ENCODE results near the gene AARS2.
A peak's percentile ranks its signal among the peaks of the same experiment; 100 is the strongest.

The AARS2 gene

GRCh38 chr6:44253307-44254101, 59.6 kb downstream of the AARS2 start:
- no peak for DNase-seq (ENCODE audit: low spot score)
- H2BK12ac ChIP-seq (ENCODE audit: low read length), result no peak overlapping the region
- no peak overlapping the region for H4K91ac ChIP-seq (ENCODE audit: low read depth, low read length, poor library complexity)
- no peak overlapping the region for H2BK5ac ChIP-seq (ENCODE audit: low read length)
- H4K8ac ChIP-seq (ENCODE audit: low read depth, low read length), result no peak overlapping the region
- H3K23ac ChIP-seq (ENCODE audit: low read depth, low read length, poor library complexity), result no peak overlapping the region
- peaks cover 3% of the 10 kb centered on the region for H3K79me1 ChIP-seq (ENCODE audit: low read depth, low read length)
- H2BK15ac ChIP-seq (ENCODE audit: low read length), result no peak overlapping the region
- no CpG with 5 or more reads among the region's 10 CpGs for WGBS, 2 donors (ENCODE audit: extremely low coverage in 2 of 2, insufficient read length in 2 of 2, insufficient replicate concordance in 1 of 2)
- no peak overlapping the region for H2AK5ac ChIP-seq (ENCODE audit: low read depth, low read length)
- no peaks in the 10 kb centered on the region for H3K27me3 ChIP-seq (ENCODE audit: control insufficient read depth in 3 of 3, insufficient read depth in 3 of 3, low read depth in 1 of 3, low read length in 3 of 3)
- no peak overlapping the region for H2BK120ac ChIP-seq (ENCODE audit: low read depth, low read length)
- no peaks in the 10 kb centered on the region for H3K9me3 ChIP-seq (replicated peaks in 1 of 2; ENCODE audit: control insufficient read depth in 2 of 2, insufficient read depth in 1 of 2, low read depth in 1 of 2, low read length in 2 of 2)
- H3K4me2 ChIP-seq (ENCODE audit: insufficient read depth, low read length, poor library complexity, severe bottlenecking), result no peak overlapping the region
- H3K27ac ChIP-seq (replicated peaks; ENCODE audit: low read length), result no peak overlapping the region
- no peak overlapping the region for H3K4me3 ChIP-seq (ENCODE audit: low read length in 2 of 2)
- H3K36me3 ChIP-seq (replicated peaks in 1 of 2; ENCODE audit: control insufficient read depth in 2 of 2, insufficient read depth in 2 of 2, low read length in 2 of 2), result peaks cover 60 to 81% of the 10 kb centered on the region in 2 donors
- H3K4me1 ChIP-seq (ENCODE audit: control insufficient read depth in 2 of 2, insufficient read depth in 1 of 2, low read depth in 1 of 2, low read length in 2 of 2), result peaks cover 18 to 19% of the 10 kb centered on the region in 2 donors
- no peak overlapping the region for H3K4ac ChIP-seq (ENCODE audit: low read length)
- H3K9ac ChIP-seq (ENCODE audit: low read depth, low read length, poor library complexity), result peak overlapping the region; percentile 6
- H3K14ac ChIP-seq (ENCODE audit: low read length), result no peak overlapping the region
- no peak overlapping the region for H2AFZ ChIP-seq (ENCODE audit: low read length)
- H3K18ac ChIP-seq (ENCODE audit: low read length), result no peak overlapping the region

GRCh38 chr6:44251576-44252524, 61.3 kb downstream of the AARS2 start:
- peaks cover 59 to 84% of the 10 kb centered on the region in 2 donors for H3K36me3 ChIP-seq (replicated peaks in 1 of 2; ENCODE audit: control insufficient read depth in 2 of 2, insufficient read depth in 2 of 2, low read length in 2 of 2)
- no peak for DNase-seq (ENCODE audit: low spot score)
- H3K27ac ChIP-seq (replicated peaks; ENCODE audit: low read length), result no peak overlapping the region
- H3K9ac ChIP-seq (ENCODE audit: low read depth, low read length, poor library complexity), result no peak overlapping the region
- no peak overlapping the region for H2AFZ ChIP-seq (ENCODE audit: low read length)
- no peak overlapping the region for H4K8ac ChIP-seq (ENCODE audit: low read depth, low read length)
- no peaks in the 10 kb centered on the region for H3K9me3 ChIP-seq (replicated peaks in 1 of 2; ENCODE audit: control insufficient read depth in 2 of 2, insufficient read depth in 1 of 2, low read depth in 1 of 2, low read length in 2 of 2)
- no peak overlapping the region for H2BK12ac ChIP-seq (ENCODE audit: low read length)
- no peak overlapping the region for H3K4me3 ChIP-seq (ENCODE audit: low read length in 2 of 2)
- H2BK15ac ChIP-seq (ENCODE audit: low read length), result no peak overlapping the region
- no peak overlapping the region for H3K23ac ChIP-seq (ENCODE audit: low read depth, low read length, poor library complexity)
- H2BK120ac ChIP-seq (ENCODE audit: low read depth, low read length), result no peak overlapping the region
- no peak overlapping the region for H3K14ac ChIP-seq (ENCODE audit: low read length)
- H3K4me1 ChIP-seq (ENCODE audit: control insufficient read depth in 2 of 2, insufficient read depth in 1 of 2, low read depth in 1 of 2, low read length in 2 of 2), result peaks cover 15 to 18% of the 10 kb centered on the region in 2 donors
- H4K91ac ChIP-seq (ENCODE audit: low read depth, low read length, poor library complexity), result no peak overlapping the region
- H3K18ac ChIP-seq (ENCODE audit: low read length), result no peak overlapping the region
- H2AK5ac ChIP-seq (ENCODE audit: low read depth, low read length), result no peak overlapping the region
- no CpG with 5 or more reads among the region's 14 CpGs for WGBS, 2 donors (ENCODE audit: extremely low coverage in 2 of 2, insufficient read length in 2 of 2, insufficient replicate concordance in 1 of 2)
- no peak overlapping the region for H3K4me2 ChIP-seq (ENCODE audit: insufficient read depth, low read length, poor library complexity, severe bottlenecking)
- H3K27me3 ChIP-seq (ENCODE audit: control insufficient read depth in 3 of 3, insufficient read depth in 3 of 3, low read depth in 1 of 3, low read length in 3 of 3), result no peaks in the 10 kb centered on the region
- no peak overlapping the region for H3K4ac ChIP-seq (ENCODE audit: low read length)
- H3K79me1 ChIP-seq (ENCODE audit: low read depth, low read length), result peaks cover 3% of the 10 kb centered on the region
- no peak overlapping the region for H2BK5ac ChIP-seq (ENCODE audit: low read length)

- WGBS, 2 donors (ENCODE audit: extremely low coverage in 2 of 2, insufficient read length in 2 of 2, insufficient replicate concordance in 1 of 2), result no CpG with 5 or more reads among the region's 3 CpGs
- H3K4me1 ChIP-seq (ENCODE audit: control insufficient read depth in 2 of 2, insufficient read depth in 1 of 2, low read depth in 1 of 2, low read length in 2 of 2), result peaks cover 8 to 16% of the 10 kb centered on the region in 2 donors
- no peak overlapping the region for H2BK12ac ChIP-seq (ENCODE audit: low read length)
- H3K4ac ChIP-seq (ENCODE audit: low read length), result no peak overlapping the region
- no peak overlapping the region for H3K9ac ChIP-seq (ENCODE audit: low read depth, low read length, poor library complexity)
- H2BK15ac ChIP-seq (ENCODE audit: low read length), result no peak overlapping the region
- no peak overlapping the region for H3K27ac ChIP-seq (replicated peaks; ENCODE audit: low read length)
- H2AK5ac ChIP-seq (ENCODE audit: low read depth, low read length), result no peak overlapping the region
- H2AFZ ChIP-seq (ENCODE audit: low read length), result no peak overlapping the region
- no peak overlapping the region for H4K91ac ChIP-seq (ENCODE audit: low read depth, low read length, poor library complexity)
- H3K18ac ChIP-seq (ENCODE audit: low read length), result no peak overlapping the region
- no peak overlapping the region for H3K14ac ChIP-seq (ENCODE audit: low read length)
- H2BK5ac ChIP-seq (ENCODE audit: low read length), result no peak overlapping the region
- no peak overlapping the region for H4K8ac ChIP-seq (ENCODE audit: low read depth, low read length)
- H3K23ac ChIP-seq (ENCODE audit: low read depth, low read length, poor library complexity), result no peak overlapping the region
- peaks cover 57 to 79% of the 10 kb centered on the region in 2 donors for H3K36me3 ChIP-seq (replicated peaks in 1 of 2; ENCODE audit: control insufficient read depth in 2 of 2, insufficient read depth in 2 of 2, low read length in 2 of 2)
- H3K4me3 ChIP-seq (ENCODE audit: low read length in 2 of 2), result no peak overlapping the region
- DNase-seq (ENCODE audit: low spot score), result no peak
- H3K27me3 ChIP-seq (ENCODE audit: control insufficient read depth in 3 of 3, insufficient read depth in 3 of 3, low read depth in 1 of 3, low read length in 3 of 3), result no peaks in the 10 kb centered on the region
- peaks cover 3% of the 10 kb centered on the region for H3K79me1 ChIP-seq (ENCODE audit: low read depth, low read length)
- H3K4me2 ChIP-seq (ENCODE audit: insufficient read depth, low read length, poor library complexity, severe bottlenecking), result no peak overlapping the region
- no peaks in the 10 kb centered on the region for H3K9me3 ChIP-seq (replicated peaks in 1 of 2; ENCODE audit: control insufficient read depth in 2 of 2, insufficient read depth in 1 of 2, low read depth in 1 of 2, low read length in 2 of 2)
- H2BK120ac ChIP-seq (ENCODE audit: low read depth, low read length), result no peak overlapping the region
These were observed 62.4 kb downstream of the AARS2 start for GRCh38 chr6:44250718-44251123.

Measured in neuronal stem cell (in vitro differentiated cells).